Subcutaneous adipose tissue (tissue), 4 donors: Measurements from ENCODE around the gene CNR2. TPM values are rescaled to one million over a fixed set of nuclear protein-coding genes. Genes with fewer than 3 reads are reported as not detected.

Source experiments
- total RNA-seq, 4 donors: library from RNA; depleted of rRNA; stranded (reverse); fragments of >200 nt; gene quantifications; one replicate each; pipeline ENCODE4 v1.1.0, GENCODE V29; 2016
- TF ChIP-seq, protein P1 (sequence below): fragments of 450-650 bp; IDR thresholded peaks from one replicate; pipeline ENCODE4 v1.5.1; 2016; ENCODE audit warnings: low read depth, mild to moderate bottlenecking, control low read depth, antibody characterized with exemption, moderate library complexity

The CNR2 gene
- total RNA-seq, 4 donors from 2014 or later, result under 0.01 TPM; not detected in 3

DNA sequence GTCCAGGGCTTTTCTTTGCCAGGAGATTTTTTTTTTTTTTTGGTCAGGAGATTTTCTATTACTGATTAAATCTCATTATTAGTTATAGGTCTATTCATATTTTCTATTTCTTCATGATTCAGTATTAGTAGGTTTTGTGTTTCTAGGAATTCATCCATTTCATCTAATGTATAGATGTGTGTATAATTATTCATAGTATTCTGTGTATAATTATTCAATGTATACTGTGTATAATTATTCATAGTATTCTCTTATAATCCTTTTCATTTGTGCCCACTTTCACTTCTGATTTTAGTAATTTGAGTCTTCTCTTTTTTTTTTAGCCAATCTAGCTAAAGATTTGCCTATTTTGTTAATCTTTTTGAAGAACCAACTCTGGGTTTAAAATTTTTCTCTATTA is 34.2 kb upstream of the CNR2 start:
- TF ChIP-seq, protein P1, sequence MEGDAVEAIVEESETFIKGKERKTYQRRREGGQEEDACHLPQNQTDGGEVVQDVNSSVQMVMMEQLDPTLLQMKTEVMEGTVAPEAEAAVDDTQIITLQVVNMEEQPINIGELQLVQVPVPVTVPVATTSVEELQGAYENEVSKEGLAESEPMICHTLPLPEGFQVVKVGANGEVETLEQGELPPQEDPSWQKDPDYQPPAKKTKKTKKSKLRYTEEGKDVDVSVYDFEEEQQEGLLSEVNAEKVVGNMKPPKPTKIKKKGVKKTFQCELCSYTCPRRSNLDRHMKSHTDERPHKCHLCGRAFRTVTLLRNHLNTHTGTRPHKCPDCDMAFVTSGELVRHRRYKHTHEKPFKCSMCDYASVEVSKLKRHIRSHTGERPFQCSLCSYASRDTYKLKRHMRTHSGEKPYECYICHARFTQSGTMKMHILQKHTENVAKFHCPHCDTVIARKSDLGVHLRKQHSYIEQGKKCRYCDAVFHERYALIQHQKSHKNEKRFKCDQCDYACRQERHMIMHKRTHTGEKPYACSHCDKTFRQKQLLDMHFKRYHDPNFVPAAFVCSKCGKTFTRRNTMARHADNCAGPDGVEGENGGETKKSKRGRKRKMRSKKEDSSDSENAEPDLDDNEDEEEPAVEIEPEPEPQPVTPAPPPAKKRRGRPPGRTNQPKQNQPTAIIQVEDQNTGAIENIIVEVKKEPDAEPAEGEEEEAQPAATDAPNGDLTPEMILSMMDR, result no peak

DNA sequence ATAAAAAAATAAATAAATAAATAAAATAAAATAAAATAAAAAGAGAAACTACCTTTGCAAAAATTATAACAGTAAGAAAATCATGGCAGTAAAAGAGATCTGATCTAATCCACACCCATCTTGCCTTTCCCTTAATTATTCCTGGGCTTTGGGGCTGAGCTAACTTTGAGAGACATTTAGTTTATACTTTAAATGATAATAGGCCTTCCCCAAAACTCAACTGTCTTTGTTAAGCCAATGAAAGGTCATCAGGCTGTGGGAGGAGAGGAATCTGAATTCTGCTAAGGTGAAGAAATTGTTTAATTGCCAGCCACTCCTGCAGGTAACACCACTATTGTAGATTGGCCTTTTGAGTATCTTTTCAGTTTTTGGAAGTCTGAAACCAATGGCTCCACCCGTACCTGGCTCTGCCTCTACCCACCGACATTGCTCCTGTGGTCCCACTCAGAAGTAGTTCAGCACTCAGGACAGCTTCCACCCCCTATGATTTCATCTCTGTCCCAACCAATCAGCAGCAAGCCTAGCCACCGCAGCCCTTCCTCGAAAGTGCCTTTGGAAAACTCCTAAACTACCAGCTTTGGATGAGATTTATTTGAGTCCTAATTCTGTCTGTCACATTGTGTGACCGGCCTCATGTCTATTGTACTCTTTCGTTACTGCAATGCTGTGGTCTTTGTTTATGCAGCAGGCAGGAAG is 23.5 kb upstream of the CNR2 start:
- TF ChIP-seq, protein P1, result no peak

GRCh38 chr1:23931491-23931880 is 18.3 kb upstream of the CNR2 start:
- TF ChIP-seq, protein P1, result no peak

- TF ChIP-seq, protein P1, result no peak
Observed at GRCh38 chr1:23930861-23931490, 17.8 kb upstream of the CNR2 start.

GRCh38 chr1:23930270-23930669 is 17.1 kb upstream of the CNR2 start:
- TF ChIP-seq, protein P1, result no peak

DNA sequence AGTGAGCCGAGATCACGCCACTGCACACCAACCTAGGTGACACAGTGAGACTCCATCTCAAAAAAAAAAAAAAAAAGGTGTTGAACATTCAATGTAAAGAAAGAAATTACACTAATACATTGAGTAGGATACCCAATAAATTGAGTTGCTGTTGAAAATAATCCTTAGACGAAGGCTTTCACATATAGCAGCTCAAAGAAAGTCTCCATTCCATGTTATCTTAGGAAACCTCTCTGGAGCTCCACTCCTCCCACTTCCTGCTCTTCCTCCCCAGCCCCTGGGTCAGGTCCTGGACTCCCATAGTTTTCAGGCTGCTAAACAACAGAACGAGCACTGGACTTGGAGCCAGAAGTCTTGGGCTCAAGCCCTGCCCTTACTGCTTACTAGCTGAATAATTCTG is 15.6 kb upstream of the CNR2 start:
- TF ChIP-seq, protein P1, result no peak

DNA sequence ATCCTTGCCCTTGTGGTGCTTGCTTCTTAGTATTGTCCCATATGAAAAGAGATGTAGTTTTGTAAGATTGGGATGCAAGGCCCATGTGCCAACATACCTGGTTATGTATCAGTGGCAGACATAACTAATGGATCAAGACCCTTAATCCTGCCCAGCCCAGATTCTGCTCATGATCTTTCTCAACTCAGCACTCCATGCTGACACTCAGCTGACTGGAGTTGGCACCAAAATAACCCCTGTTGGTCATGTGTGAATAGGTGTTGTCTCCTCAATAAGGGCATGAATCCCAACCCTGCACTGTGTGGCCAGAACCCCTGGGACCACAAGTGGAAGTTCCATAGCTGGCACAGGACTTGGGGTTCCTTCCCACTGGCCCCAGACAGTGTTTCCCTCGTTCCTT is 13.9 kb upstream of the CNR2 start:
- TF ChIP-seq, protein P1, result no peak
